Esophagus mucosa (tissue), 1 donor: ENCODE measurements around the gene DIS3L2. TPM values are rescaled to one million over a fixed set of nuclear protein-coding genes. Genes with fewer than 3 reads are reported as not detected.
"Not testable (repeated sequence)": the region's sequence is repeated elsewhere in the genome, so short reads cannot be mapped to it uniquely, and the experiment has no call there.

Source experiments
- ATAC-seq: fragments of 200-7000 bp; cut with Tn5 transposase; one replicate; pipeline ENCODE4 v1.9.1; 2020
- total RNA-seq: library from RNA; stranded (reverse); gene quantifications from one replicate; pipeline ENCODE4 v1.2.4, GENCODE V29; 2023
- donor health status: DM: yes; HTN: yes; CAD: no.

Gene DIS3L2
- total RNA-seq, 1 donor from 2014 or later: 25.0 TPM

GRCh38 chr2:231928901-231929725, 32.4 kb upstream of the DIS3L2 start:
- no peak for ATAC-seq

GRCh38 chr2:231929961-231930592, 31.4 kb upstream of the DIS3L2 start:
- ATAC-seq: no peak

GRCh38 chr2:231930593-231931281, 30.8 kb upstream of the DIS3L2 start:
- ATAC-seq: no peak

- ATAC-seq: no peak
Measured at GRCh38 chr2:231931481-231931915, 30.0 kb upstream of the DIS3L2 start.

- no peak for ATAC-seq
Measured at GRCh38 chr2:231932711-231932970, 28.9 kb upstream of the DIS3L2 start.

- no peak for ATAC-seq
Measured at GRCh38 chr2:231932985-231933915, 28.3 kb upstream of the DIS3L2 start.

- no peak for ATAC-seq
Measured at GRCh38 chr2:231933916-231934401, 27.6 kb upstream of the DIS3L2 start.

GRCh38 chr2:231934441-231935206, 26.9 kb upstream of the DIS3L2 start:
- ATAC-seq: no peak

GRCh38 chr2:231935207-231935524, 26.3 kb upstream of the DIS3L2 start:
- no peak for ATAC-seq

- ATAC-seq: no peak
Measured at GRCh38 chr2:231935815-231936214, 25.7 kb upstream of the DIS3L2 start.

GRCh38 chr2:231936491-231936890, 25.0 kb upstream of the DIS3L2 start:
- no peak for ATAC-seq

- ATAC-seq: no peak
Measured at GRCh38 chr2:231937057-231937456, 24.5 kb upstream of the DIS3L2 start.

- ATAC-seq: no peak
Measured at GRCh38 chr2:231939022-231939421, 22.5 kb upstream of the DIS3L2 start.

- no peak for ATAC-seq
Measured at GRCh38 chr2:231940795-231941194, 20.7 kb upstream of the DIS3L2 start.

GRCh38 chr2:231941673-231942072, 19.8 kb upstream of the DIS3L2 start:
- ATAC-seq: no peak

- ATAC-seq: no peak
Measured at GRCh38 chr2:231942180-231942579, 19.3 kb upstream of the DIS3L2 start.

- no peak for ATAC-seq
Measured at GRCh38 chr2:231946241-231946814, 15.2 kb upstream of the DIS3L2 start.

- ATAC-seq: not testable (repeated sequence)
Measured at GRCh38 chr2:231947112-231947511, 14.4 kb upstream of the DIS3L2 start.

- ATAC-seq: no peak
Measured at GRCh38 chr2:231947694-231948093, 13.8 kb upstream of the DIS3L2 start.

- no peak for ATAC-seq
Measured at GRCh38 chr2:231951452-231952035, 10.0 kb upstream of the DIS3L2 start.
